NCI-H2171 treated with DMSO at 0.1 percent for 48 hours (cell line): ENCODE data around the gene SFTPB.
"Not testable (repeated sequence)": the region's sequence is repeated elsewhere in the genome, so short reads cannot be mapped to it uniquely, and the experiment has no call there.

Source experiments
- DNase-seq: peaks from one replicate; lab custom pipeline; 2025; lab: John Stamatoyannopoulos, UW

SFTPB gene

GRCh38 chr2:85653996-85654395 is 14.0 kb downstream of the SFTPB start:
- no peak for DNase-seq

- DNase-seq, result no peak
Observed at GRCh38 chr2:85652056-85652455, 15.9 kb downstream of the SFTPB start.

GRCh38 chr2:85651097-85651496 is 16.9 kb downstream of the SFTPB start:
- no peak for DNase-seq

- no peak for DNase-seq
Observed at GRCh38 chr2:85650456-85650855, 17.5 kb downstream of the SFTPB start.

- no peak for DNase-seq
Observed at GRCh38 chr2:85649201-85650190, 18.5 kb downstream of the SFTPB start.

- no peak for DNase-seq
Observed at GRCh38 chr2:85648619-85649018, 19.4 kb downstream of the SFTPB start.

- DNase-seq, result no peak
Observed at GRCh38 chr2:85647823-85648526, 20.0 kb downstream of the SFTPB start.

- DNase-seq, result no peak
Observed at GRCh38 chr2:85646166-85646565, 21.8 kb downstream of the SFTPB start.

- no peak for DNase-seq
Observed at GRCh38 chr2:85644909-85645308, 23.1 kb downstream of the SFTPB start.

GRCh38 chr2:85642725-85643124 is 25.3 kb downstream of the SFTPB start:
- no peak for DNase-seq

- DNase-seq, result no peak
Observed at GRCh38 chr2:85635636-85636035, 32.4 kb downstream of the SFTPB start.

GRCh38 chr2:85635011-85635410 is 33.0 kb downstream of the SFTPB start:
- no peak for DNase-seq

GRCh38 chr2:85631316-85631715 is 36.7 kb downstream of the SFTPB start:
- no peak for DNase-seq

GRCh38 chr2:85628658-85629057 is 39.3 kb downstream of the SFTPB start:
- DNase-seq, result no peak

GRCh38 chr2:85623991-85624390 is 44.0 kb downstream of the SFTPB start:
- no peak for DNase-seq

GRCh38 chr2:85621338-85621737 is 46.7 kb downstream of the SFTPB start:
- DNase-seq, result no peak

GRCh38 chr2:85619617-85620016 is 48.4 kb downstream of the SFTPB start:
- DNase-seq, result no peak

GRCh38 chr2:85617723-85618122 is 50.3 kb downstream of the SFTPB start:
- DNase-seq, result not testable (repeated sequence)

GRCh38 chr2:85615413-85615728 is 52.6 kb downstream of the SFTPB start:
- no peak for DNase-seq

GRCh38 chr2:85614757-85615156 is 53.2 kb downstream of the SFTPB start:
- not testable (repeated sequence) for DNase-seq

GRCh38 chr2:85613717-85614515 is 54.1 kb downstream of the SFTPB start:
- no peak for DNase-seq
